Uterus (tissue), 2 donors: Measurements from ENCODE around the gene PDGFC.

Source experiments
- POLR2A ChIP-seq, 2 donors: fragments of 450-650 bp; IDR thresholded peaks; one replicate each; pipeline ENCODE4 v1.6.1; 2016; ENCODE audit warnings: antibody characterized with exemption in 2 of 2, mild to moderate bottlenecking in 1 of 2, moderate library complexity in 1 of 2
- TF ChIP-seq, protein P1 (sequence below), 4 experiments: fragments of 200-600 bp in 2 of 4; fragments of 450-650 bp in 2 of 4; sonication (generic) in 2 of 4; IDR thresholded peaks; one replicate each; pipeline ENCODE4 v1.5.1; 2016 to 2019; ENCODE audit warnings: antibody characterized with exemption in 4 of 4, mild to moderate bottlenecking in 2 of 4, moderate library complexity in 1 of 4

DNA sequence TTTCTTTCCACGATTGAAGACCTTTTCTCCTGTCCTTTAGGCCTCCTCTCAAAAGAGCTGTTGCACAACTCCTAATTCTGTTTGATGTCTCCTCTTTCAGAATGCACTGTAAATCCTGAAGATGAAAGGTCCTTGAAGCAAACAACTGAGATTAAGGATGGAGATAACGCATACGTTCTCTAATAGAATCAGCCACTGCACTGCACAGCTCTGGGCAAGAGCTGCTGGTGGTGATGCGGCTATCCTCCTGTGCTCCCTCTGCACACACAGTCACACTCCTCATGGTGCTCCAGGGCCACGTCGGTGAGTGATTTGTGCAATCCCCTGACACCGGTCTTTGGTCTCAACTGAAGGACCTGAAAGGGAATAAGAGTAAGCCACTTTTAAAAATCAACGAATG is 208.7 kb downstream of the PDGFC start:
- TF ChIP-seq, protein P1, sequence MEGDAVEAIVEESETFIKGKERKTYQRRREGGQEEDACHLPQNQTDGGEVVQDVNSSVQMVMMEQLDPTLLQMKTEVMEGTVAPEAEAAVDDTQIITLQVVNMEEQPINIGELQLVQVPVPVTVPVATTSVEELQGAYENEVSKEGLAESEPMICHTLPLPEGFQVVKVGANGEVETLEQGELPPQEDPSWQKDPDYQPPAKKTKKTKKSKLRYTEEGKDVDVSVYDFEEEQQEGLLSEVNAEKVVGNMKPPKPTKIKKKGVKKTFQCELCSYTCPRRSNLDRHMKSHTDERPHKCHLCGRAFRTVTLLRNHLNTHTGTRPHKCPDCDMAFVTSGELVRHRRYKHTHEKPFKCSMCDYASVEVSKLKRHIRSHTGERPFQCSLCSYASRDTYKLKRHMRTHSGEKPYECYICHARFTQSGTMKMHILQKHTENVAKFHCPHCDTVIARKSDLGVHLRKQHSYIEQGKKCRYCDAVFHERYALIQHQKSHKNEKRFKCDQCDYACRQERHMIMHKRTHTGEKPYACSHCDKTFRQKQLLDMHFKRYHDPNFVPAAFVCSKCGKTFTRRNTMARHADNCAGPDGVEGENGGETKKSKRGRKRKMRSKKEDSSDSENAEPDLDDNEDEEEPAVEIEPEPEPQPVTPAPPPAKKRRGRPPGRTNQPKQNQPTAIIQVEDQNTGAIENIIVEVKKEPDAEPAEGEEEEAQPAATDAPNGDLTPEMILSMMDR (IDR thresholded peaks at IDR 0.05): no peak
- no peak for TF ChIP-seq POLR2A (IDR thresholded peaks at IDR 0.05)
